GM21737 (cell line): Measurements from ENCODE around the gene NCOA3.
"Not testable (repeated sequence)": the region's sequence is repeated elsewhere in the genome, so short reads cannot be mapped to it uniquely, and the experiment has no call there.

ENCODE experiments used
- ATAC-seq: cut with Tn5 transposase; IDR thresholded peaks from one replicate; pipeline ENCODE4 v1.9.1; 2021; ENCODE audit warnings: mild to moderate bottlenecking, moderate library complexity; ENCODE audit not compliant: unreplicated experiment

Gene NCOA3

DNA sequence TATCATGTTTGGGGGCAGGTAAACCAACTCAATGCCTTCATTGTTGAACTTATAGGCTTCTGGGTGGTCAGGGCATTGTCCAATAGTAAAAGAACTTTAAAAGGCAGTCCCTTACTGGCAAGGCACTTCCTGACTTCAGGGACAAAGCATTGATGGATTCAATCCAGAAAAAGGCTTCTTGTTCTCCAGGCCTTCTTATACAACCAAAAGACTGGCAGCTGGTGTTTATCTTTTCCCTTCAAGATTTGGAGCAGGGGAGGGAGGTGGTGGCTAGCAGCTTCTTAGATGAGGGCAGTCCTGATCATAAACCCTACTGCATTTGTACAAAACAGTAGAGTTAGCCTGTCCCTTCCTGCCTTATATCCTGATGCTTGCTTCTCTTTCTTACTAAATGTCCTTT is 57.5 kb downstream of the NCOA3 start:
- no peak for ATAC-seq

DNA sequence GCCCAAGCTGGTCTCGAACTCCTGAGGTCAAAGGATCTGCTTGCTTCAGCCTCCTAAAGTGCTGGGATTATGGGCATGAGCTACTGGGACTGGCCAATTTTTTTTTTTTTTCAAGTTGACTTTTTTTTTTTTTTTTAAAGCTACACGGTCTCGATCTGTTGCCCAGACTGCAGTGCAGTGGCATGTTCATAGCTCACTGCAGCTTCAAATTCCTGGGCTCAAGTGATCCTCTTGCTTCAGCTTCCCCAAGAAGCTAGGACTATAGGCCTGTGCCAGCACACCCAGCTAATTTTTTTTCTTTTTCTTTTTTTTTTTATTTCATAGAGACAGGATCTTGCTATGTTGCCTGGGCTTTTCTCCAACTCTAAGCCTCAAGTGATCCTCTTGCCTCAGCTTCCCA is 59.5 kb downstream of the NCOA3 start:
- ATAC-seq = no peak

DNA sequence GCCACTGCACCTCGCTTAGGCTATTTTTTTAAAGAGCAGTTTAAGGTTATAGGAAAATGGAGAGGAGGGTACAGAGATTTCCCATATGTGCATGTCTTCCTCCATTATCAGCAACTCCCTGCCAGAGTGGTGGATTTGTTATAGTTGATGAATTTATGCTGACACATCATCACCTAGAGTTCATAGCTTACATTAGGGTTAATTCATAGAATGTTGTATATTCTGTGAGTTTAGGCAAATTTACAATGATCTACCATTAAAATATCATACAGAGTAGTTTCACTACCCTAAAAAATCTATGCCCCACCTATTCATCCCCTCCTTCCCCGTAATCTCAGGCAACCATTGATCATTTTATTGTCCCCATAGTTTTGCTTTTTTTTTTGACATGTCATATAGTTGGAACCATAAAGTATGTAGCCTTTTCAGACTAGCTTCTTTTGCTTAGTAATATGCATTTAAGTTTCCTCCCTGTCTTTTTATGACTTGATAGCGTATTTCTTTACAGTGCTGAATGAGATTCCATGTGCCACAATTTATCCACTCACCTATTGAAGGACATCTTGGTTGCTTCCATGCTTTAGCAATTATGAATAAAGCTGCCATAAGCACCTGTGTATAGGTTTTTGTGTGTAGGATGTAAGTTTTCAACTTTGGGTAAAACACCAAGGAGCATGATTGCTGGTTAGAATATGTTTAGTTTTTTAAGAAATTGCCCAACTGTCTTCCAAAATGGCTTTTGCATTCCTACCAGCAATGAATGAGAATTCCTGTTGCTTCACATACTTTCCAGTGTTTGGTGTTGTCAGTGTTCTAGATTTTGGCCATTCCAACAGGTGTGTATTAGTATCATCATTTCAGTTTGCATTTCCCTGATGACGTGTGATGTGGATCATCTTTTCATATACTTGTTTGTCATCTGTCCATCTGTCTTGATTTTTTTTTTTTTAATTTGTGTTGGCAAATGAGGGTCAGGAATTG is 60.2 kb downstream of the NCOA3 start:
- ATAC-seq = no peak

DNA sequence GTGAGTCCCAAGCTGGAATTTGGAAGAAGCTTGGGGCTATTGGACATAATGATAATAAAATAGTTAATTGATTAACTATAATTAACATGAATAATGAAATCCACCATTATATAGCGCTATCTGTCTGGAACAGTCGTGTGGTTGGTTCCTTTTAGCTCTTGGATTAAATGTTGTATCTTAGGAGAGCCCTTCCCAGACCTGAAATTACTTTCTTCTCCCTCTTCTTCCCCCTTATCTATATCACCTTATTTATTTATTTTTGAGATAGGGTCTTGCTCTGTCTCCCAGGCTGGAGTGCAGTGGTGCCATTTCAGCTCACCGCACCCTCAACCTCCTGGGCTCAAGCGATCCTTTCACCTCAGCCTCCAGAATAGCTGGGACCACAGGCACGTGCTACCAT is 64.6 kb downstream of the NCOA3 start:
- ATAC-seq = no peak

DNA sequence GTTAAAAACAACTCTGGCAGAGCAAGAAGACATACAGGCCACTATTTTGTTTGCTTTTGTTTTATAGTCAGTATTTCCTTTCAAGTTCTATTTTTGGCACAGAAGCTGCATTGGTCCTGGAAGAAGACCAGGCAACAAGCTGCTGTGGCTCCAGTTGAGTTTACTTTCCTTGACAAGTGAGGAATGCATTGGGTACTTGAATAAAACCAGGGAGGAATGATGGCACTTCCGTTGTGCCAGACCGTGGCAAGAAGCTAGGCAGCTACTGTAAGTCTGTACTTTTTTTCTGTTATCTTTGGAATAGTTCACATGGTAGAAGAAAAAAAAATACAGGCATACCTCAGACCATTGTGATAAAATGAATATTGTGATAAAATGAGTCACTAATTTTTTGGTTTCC is 66.3 kb downstream of the NCOA3 start:
- no peak for ATAC-seq

DNA sequence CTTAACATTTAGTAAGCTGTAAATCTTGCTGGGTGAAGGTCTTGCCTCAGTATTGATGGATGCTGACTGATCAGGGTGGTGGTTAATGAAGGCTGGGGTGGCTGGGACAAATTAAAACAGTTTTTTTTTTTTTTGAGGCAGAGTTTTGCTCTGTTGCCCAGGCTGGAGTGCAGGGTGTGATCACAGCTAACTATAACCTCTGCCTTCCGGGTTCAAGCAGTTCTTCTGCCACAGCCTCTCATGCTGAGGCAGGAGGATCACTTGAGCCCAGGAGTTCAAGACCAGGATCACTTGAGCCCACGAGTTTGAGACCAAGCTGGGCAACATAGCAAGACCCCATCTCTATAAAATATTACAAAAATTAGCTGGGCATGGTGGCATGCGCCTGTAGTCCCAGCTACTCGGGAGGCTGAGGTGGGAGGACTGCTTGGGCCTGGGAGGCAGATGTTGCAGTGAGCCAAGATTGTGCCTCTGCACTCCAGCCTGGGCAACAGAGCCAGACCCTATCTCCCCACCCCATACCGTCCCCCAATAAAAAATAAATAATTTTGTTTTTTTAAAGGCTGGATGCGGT is 67.2 kb downstream of the NCOA3 start:
- ATAC-seq = no peak

DNA sequence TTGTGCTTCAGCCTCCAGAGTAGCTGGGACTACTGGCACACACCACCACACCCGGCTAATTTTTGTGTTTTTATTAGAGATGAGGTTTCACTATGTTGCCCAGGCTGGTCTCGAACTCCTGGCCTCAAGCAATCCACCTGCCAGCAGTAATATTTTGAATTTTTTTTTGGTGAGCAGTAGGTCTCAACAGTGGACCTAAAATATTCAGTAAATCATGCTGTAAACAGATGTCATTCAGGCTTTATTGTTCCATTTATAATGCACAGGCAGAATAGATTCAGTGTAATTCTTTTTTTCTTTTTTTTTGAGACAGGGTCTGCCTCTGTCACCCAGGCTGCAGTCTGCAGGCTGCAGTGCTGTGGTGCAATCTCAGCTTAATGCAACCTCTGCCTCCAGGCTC is 69.7 kb downstream of the NCOA3 start:
- no peak for ATAC-seq

DNA sequence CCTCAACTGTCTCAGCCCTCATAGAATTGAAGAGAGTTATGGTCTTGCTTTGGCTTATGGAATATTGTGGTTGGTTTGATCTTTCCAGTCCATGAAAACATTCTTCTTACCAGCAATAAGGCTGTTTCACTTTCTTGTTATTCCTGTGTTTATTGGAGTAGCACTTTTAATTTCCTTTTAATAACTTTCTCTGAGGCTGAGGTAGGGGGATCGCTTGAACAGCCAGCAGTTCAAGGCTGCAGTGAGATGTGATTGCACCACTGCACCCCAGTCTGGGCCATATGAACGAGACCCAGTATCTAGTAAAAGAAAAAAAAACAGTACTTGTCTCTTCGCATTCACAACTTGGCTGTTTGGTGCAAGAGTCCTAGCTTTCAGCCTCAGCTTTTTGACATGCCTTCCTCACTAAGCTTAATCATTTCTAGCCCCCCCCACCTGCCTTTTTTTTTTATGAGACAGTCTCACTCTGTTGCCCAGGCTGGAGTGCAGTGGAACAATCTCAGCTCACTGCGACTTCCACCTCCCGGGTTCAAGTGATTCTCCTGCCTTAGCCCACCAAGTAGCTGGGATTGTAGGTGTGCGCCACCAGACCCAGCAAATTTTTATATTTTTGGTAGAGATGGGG is 70.5 kb downstream of the NCOA3 start:
- ATAC-seq = no peak

DNA sequence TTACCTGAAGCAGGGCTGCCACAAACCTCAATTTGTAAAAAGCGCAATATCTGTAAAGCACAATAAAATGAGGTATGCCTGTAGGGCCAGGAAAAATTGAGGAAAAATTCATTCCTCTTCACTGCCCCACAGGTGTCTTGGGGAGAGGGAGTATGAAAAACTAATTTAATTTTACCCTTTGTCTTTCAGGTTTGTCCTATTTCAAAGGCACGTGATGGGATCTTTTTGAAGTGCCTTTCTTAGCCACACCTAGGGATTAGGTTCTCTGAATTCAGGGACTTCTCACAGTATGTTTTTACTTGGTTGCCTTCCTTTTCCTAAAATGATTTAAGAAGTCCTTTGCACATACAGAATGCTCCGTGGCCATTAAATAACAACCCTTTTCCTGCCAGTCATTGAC is 71.9 kb downstream of the NCOA3 start:
- no peak for ATAC-seq

DNA sequence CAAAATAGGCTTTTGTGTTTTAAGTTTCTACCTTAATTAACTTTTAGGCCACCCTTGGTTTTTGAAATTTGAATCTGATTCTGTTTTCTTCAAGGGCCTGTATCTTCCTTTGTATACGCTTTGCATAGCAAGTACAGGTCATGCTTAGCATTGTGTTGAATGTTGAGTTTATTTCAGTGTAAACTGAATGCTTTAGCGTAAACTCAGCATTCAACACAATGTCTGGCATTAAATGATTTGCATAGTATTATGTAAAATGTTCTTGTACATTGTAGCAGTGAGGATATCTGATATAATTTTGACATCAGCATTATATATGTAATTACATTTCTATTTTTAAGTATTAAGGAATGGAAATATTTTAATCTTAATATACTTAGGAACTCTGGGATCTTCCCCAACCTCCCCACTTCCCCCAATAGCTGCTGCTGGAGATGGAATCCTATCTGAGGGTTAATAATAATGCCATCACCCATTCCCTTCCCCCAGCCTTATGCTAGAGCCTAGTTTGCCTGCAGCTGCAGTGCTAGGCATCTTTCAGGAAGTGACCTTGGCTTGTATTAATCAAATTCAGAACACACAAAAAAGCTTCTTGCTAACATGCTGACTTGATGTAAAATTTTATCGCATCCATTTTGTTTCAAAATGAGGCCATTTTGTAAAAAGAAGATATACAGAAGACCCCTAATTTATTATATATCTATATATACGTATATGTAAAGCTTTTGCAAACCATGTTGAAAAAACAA is 73.1 kb downstream of the NCOA3 start:
- no peak for ATAC-seq

DNA sequence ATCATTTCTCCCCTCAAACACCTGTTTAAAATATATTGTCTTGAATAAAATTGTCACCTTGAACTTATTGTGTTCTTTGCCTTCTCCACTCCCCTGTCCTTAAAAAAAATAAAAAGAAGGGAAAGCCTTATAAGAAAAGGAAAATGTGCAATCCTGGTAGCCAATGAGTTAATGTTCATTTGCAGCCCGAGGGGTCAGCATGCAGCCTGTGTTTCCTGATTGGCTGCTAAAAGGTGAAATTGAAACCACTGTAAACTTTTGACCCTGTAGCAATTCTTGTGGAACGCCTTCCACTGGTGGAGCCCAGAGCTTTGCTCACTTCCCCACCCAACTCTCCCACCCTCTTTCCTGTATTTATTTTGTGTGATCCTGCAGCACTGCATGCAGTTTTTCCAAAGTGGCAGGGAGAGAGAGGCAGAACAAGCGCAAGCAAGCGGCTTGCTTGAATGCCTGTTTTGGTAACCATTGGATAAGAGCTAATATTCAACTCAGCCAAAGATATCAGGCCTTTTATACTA is 74.9 kb downstream of the NCOA3 start:
- peak; percentile 50 for ATAC-seq

DNA sequence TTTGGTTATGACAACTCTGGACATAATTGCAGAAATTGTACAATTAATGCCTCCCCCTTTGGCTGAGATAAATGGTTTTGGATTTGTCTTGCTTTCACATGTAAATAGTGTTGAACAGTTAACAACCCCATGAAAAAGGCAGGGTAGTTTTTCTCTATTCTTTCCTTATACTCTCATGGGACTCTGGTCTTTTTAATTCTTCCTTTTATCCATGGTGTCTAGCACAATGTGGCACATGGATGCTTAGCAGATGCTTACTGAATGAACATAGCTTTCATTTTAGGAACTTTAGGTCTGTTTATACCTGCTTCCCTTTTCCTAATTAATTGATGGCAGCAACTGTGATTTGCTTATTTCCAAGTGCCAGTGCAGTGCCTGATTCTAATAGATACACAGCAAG is 75.6 kb downstream of the NCOA3 start:
- ATAC-seq = no peak

DNA sequence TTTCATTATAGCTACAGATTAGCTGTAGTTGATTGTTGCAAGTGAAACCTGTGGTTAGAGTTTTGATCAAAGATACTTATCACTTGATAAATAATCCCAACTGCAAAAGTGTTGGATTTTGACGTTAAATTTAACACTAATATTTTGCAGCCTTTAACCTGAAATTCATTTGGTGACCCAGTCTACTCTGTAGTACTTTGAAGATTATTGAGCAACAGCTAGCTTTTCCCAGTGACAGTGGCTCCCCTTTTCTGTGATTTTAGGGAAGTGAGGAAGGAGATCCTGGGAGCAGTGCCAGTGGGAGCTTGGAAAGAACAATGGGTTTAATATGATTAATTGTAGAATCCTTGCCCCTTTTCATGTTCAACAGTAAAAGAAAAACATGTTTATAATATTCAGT is 76.9 kb downstream of the NCOA3 start:
- no peak for ATAC-seq

DNA sequence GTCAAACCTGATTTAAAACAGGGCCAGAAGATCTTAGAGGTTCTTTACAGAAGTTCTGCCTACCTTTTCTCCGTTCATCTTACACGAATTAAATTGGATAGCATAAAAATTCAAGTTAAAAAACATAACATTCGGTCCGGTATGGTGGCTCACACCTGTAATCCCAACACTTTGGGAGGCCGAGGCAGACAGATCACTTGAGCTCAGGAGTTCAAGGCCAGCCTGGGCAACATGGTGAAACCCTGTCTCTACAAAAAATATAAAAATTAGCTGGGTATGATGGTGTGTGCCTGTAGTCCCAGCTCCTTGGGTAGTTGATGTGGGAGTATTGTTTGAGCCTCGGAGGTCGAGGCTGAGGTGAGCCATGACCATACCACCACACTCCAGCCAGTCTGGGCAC is 79.0 kb downstream of the NCOA3 start:
- not testable (repeated sequence) for ATAC-seq

DNA sequence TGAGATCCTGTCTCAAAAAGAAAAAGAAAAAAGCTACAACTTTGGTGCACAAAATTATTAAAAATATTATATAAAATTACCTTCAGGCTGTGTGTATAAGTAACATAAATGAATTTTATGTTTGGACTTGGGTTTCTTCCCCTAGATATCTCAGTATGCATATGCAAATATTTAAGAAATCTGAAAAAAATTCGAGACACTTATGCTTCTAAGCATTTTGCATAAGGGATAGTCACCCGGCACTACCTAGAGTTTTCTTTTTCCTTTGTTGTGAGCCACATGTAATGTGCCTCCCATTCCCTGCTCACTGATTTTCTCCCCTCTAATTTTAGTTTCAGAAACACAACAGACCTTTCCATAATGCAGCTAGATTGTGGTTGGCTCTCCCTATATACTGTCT is 79.4 kb downstream of the NCOA3 start:
- no peak for ATAC-seq

DNA sequence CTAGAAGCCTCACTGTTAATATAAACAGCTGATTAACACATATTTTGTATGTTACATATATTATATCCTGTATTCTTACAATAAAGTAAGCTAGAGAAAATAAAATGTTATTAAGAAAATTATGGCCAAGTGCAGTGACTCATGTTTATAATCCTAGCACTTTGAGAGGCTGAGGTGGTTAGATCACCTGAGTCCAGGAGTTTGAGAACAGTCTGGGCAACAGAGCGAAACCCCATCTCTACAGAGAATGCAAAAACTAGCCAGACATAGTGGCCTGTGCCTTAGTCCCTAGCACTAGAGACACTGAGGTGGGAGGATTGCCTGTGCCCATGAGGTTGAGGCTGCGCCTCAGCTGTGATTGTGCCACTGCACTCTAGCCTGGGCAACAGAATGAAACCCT is 81.9 kb downstream of the NCOA3 start:
- no peak for ATAC-seq

DNA sequence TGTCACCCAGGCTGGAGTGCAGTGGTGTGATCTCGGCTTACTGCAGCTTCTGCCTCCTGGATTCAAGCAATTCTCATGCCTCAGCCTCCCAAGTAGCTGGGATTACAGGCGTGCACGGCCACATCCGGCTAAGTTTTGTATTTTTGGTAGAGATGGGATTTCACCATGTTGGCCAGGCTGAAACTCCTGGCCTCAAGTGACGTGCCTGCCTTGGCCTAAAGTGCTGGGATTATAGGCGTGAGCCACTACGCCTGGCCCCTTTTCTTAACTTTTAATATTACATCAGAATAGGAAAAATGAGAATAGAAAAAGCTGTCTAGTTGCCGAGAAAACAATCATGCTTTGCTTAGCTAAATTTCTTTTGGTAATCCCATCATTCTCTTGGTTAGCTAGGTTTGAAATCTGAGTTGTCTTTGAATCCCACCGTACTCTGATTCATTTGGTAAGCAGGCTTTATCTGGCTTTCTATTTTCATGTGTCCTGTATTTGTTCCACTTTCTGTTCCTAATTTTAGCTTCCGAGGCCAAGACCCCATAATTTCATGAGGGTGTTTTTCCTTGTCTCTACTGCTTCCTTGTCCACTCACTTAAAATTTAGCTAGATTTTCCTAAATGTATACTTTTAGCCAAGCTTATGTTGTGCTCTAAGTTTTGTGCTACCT is 83.5 kb downstream of the NCOA3 start:
- ATAC-seq = no peak

DNA sequence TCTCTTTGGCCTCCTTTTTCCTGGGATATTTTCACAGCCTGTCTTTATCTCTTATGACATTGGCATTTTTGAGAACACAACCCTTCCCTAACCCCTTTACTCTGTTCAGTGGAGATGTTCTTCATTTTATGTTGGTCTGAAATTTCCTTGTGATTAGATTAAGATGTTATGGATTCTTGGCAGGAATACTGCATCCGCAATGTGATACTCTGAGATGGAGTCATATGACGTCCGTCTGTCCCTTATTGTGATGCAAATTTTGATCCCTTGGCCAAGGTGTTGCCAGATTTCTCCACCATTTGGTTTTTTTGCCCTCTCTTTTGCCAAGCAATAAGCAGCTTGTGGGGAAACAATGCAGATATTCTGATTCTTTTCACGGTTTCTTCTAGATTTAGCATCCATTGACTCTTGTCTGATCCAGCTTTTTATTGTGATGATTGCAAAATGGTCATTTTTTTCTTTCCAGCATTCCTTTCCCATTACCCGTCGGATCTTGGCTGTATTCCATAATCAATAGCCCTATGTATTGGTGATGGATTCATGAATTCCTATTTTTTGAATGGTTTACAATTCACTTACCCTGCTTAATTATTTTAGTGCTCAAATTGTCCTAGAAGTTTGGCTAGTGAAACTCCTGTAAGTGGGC is 85.1 kb downstream of the NCOA3 start:
- ATAC-seq = no peak

DNA sequence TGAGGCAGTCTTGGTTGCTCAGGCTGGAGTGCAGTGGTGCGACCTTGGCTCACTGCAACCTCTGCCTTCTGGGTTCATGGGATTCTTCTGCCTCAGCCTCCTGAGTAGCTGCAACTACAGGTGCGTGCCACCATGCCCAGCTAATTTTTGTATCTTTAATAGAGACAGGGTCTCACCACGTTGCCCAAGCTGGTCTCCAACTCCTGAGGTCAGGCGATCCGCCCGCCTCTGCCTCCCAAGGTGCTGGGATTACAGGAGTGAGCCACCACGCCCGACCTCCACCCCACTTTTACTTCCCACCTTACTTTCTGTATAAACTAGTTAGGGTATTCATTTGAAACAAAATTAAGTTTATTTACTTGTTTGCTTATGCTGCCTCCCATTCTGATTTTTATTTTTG is 86.5 kb downstream of the NCOA3 start:
- ATAC-seq = no peak

DNA sequence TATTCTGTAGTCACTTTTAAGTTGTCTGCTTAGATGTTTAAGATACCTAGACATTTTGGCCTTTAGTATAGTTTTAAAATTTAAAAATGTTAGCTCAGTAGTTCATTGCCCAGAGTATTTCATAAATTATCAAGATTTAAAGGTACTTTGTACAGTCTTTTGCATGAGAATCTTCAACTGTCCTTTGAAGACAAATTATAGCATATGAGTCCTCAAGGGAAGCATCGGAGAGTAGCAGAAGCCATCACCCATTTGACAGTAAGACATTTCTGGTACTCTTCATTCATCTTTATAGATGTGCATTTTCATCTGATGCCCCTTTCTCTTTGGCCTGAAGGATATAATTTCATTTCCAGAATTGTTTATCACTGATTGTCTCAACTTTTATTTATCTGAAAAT is 89.5 kb downstream of the NCOA3 start:
- no peak for ATAC-seq
